ENCODE measurements around the gene IMPG1. TPM values are rescaled to one million over a fixed set of nuclear protein-coding genes. Genes with fewer than 3 reads are reported as not detected.

The IMPG1 gene
- total RNA-seq, 1 donor from 2014 or later = not detected

- H3K36me3 ChIP-seq (ENCODE audit: control insufficient read depth, insufficient read depth, low read length) = no peaks in the 10 kb centered on the region
- peak; percentile 28 for DNase-seq (ENCODE audit: low read depth)
Observed at GRCh38 chr6:75931011-75931680, 141.3 kb downstream of the IMPG1 start.

GRCh38 chr6:75926293-75927168, 145.9 kb downstream of the IMPG1 start:
- Histone ChIP-seq H3K36me3 (ENCODE audit: control insufficient read depth, insufficient read depth, low read length) (no peaks in the 10 kb centered on the region), H3K4me3 (ENCODE audit: low read depth, low read length) (no peak overlapping the region), H3K27me3 (ENCODE audit: control insufficient read depth, insufficient read depth, low read length) (no peaks in the 10 kb centered on the region)
- no peak for DNase-seq (ENCODE audit: low read depth)
- TF ChIP-seq CTCF (IDR thresholded peaks at IDR 0.05; ENCODE audit: insufficient read depth, low read length, poor library complexity, severe bottlenecking) = no peak

More at GRCh38 chr6:75931011-75931680, 141.3 kb downstream of the IMPG1 start:
- H3K4me3 ChIP-seq (ENCODE audit: low read depth, low read length) = no peak overlapping the region
- TF ChIP-seq CTCF (IDR thresholded peaks at IDR 0.05; ENCODE audit: insufficient read depth, low read length, poor library complexity, severe bottlenecking) = no peak
- no peaks in the 10 kb centered on the region for H3K27me3 ChIP-seq (ENCODE audit: control insufficient read depth, insufficient read depth, low read length)

- no peaks in the 10 kb centered on the region for H3K27me3 ChIP-seq (ENCODE audit: control insufficient read depth, insufficient read depth, low read length)
- no peak overlapping the region for H3K4me3 ChIP-seq (ENCODE audit: low read depth, low read length)
- peak; percentile 26 for DNase-seq (ENCODE audit: low read depth)
- no peak for TF ChIP-seq CTCF (IDR thresholded peaks at IDR 0.05; ENCODE audit: insufficient read depth, low read length, poor library complexity, severe bottlenecking)
- no peaks in the 10 kb centered on the region for H3K36me3 ChIP-seq (ENCODE audit: control insufficient read depth, insufficient read depth, low read length)
Observed at GRCh38 chr6:75922226-75922625, 150.2 kb downstream of the IMPG1 start.

- no peak for TF ChIP-seq CTCF (IDR thresholded peaks at IDR 0.05; ENCODE audit: insufficient read depth, low read length, poor library complexity, severe bottlenecking)
- no peaks in the 10 kb centered on the region for H3K27me3 ChIP-seq (ENCODE audit: control insufficient read depth, insufficient read depth, low read length)
- no peaks in the 10 kb centered on the region for H3K36me3 ChIP-seq (ENCODE audit: control insufficient read depth, insufficient read depth, low read length)
- no peak overlapping the region for H3K4me3 ChIP-seq (ENCODE audit: low read depth, low read length)
- no peak for DNase-seq (ENCODE audit: low read depth)
Observed at GRCh38 chr6:75913040-75913439, 159.4 kb downstream of the IMPG1 start.

GRCh38 chr6:75907444-75907843, 165.0 kb downstream of the IMPG1 start:
- no peaks in the 10 kb centered on the region for H3K36me3 ChIP-seq (ENCODE audit: control insufficient read depth, insufficient read depth, low read length)
- no peaks in the 10 kb centered on the region for H3K27me3 ChIP-seq (ENCODE audit: control insufficient read depth, insufficient read depth, low read length)
- no peak overlapping the region for H3K4me3 ChIP-seq (ENCODE audit: low read depth, low read length)
- TF ChIP-seq CTCF (IDR thresholded peaks at IDR 0.05; ENCODE audit: insufficient read depth, low read length, poor library complexity, severe bottlenecking) = no peak
- no peak for DNase-seq (ENCODE audit: low read depth)
